Neuron (in vitro differentiated cells): ENCODE results near the gene U2AF2.
"Not testable (repeated sequence)": the region's sequence is repeated elsewhere in the genome, so short reads cannot be mapped to it uniquely, and the experiment has no call there.

Source experiments
- H2AFZ ChIP-seq: one replicate; pipeline ENCODE4 v1.6.1; 2013; ENCODE audit warnings: low read depth, mild to moderate bottlenecking, inconsistent platforms, low read length, moderate library complexity
- H3K27me3 ChIP-seq: one replicate; pipeline ENCODE4 v1.6.1; 2013; ENCODE audit warnings: low read length; ENCODE audit not compliant: insufficient read depth
- H3K36me3 ChIP-seq: one replicate; pipeline ENCODE4 v1.6.1; 2013; ENCODE audit warnings: low read length; ENCODE audit not compliant: insufficient read depth
- H3K4me1 ChIP-seq: one replicate; pipeline ENCODE4 v1.6.1; 2013; ENCODE audit warnings: low read length; ENCODE audit not compliant: insufficient read depth
- H3K4me3 ChIP-seq: 2 replicates; pipeline ENCODE4 v1.5.1; 2013; ENCODE audit warnings: mild to moderate bottlenecking, low read length, moderate library complexity
- H3K9me3 ChIP-seq: one replicate; pipeline ENCODE4 v1.6.1; 2013; ENCODE audit warnings: low read length

U2AF2 gene

DNA sequence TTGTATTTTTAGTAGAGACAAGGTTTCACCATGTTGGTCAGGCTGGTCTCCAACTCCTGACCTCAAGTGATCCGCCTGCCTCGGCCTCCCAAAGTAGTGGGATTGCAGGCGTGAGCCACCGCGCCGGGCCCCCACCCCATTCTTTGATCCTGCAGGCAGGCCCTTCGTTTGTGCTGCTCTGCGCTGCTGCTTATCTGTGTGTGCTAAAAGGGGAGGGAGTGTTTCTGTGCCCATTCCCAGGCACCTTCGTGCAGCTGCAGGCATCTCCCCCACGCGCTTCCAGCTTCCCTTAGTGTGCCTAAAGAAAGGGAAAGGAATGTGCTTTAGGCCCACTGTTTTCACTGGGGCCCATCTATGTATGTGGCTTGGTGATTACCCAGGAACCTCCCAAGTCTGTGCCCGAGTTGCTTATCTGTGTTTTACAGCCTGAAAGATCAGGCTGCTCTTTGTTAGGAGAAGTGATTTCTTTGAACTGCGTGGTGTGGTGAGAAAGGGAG lies 47.3 kb downstream of the U2AF2 start:
- peaks cover 23% of the 10 kb centered on the region for H3K36me3 ChIP-seq
- no peaks in the 10 kb centered on the region for H3K27me3 ChIP-seq
- no peak overlapping the region for H2AFZ ChIP-seq

DNA sequence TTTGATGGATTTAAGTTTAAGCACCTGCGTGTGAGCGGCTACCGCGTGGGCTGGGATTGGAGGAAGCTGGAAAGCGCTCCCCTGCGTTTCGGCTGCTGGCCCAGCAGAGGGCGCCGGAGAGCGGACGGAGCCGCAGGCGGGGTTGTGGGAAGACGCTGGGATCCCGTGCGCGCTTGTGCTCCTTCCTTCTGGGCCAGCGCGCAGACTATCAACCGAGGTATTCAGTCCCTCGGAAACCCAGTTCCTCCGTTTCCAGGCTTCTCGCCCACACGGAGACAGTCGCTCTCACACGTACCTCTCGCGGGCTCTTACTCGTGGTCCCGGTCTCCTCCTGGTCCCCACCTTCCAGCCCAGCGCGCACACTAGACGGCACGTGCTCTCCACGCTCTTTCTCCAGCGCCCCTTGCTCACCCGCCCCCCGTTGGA lies 49.0 kb downstream of the U2AF2 start:
- Histone ChIP-seq H3K36me3 (peaks cover 14% of the 10 kb centered on the region), H3K27me3 (no peaks in the 10 kb centered on the region), H2AFZ (no peak overlapping the region), H3K4me3 (no peak overlapping the region), H3K9me3 (peaks cover 10% of the 10 kb centered on the region), H3K4me1 (no peaks in the 10 kb centered on the region)

More for the DNA sequence above, 47.3 kb downstream of the U2AF2 start:
- no peaks in the 10 kb centered on the region for H3K4me1 ChIP-seq
- no peak overlapping the region for H3K4me3 ChIP-seq
- peaks cover 10% of the 10 kb centered on the region for H3K9me3 ChIP-seq

DNA sequence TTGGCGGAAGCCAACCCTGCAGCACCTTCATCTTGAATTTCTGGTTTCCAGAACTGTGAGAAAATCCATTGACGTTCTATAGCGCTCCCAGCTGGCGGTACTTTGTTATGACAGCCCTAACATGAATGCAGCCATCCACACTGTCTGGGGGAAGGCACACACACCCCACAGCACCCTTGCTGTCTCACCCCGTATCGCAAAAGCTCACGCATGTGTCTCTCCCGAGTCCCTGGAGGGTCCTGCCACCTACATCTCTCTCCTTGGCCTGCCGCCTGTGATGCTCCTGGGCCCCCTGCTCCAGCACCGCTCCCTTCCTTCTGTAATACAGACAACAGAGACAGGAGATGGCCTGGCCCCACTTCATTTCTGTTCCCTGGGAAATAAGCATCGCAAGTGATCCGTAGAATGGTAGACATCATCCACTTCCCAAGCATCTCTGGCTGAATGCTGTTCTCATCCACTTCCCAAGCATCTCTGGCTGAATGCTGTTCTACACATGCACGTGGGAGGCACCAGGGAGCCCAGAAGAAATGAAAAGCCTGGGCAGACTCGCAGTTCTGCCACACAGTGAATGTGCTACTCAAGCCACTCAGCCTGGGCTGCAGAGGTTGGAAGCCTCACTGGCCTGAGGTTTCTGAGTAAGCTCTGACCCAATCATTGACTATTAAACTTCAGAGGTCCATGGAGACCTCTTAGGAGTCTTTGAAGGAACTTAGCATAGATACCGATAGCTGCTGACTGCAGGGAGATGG lies 49.8 kb downstream of the U2AF2 start:
- Histone ChIP-seq H3K36me3 (peaks cover 14% of the 10 kb centered on the region), H3K4me1 (no peaks in the 10 kb centered on the region), H2AFZ (no peak overlapping the region), H3K27me3 (no peaks in the 10 kb centered on the region), H3K9me3 (peaks cover 10% of the 10 kb centered on the region), H3K4me3 (no peak overlapping the region)

DNA sequence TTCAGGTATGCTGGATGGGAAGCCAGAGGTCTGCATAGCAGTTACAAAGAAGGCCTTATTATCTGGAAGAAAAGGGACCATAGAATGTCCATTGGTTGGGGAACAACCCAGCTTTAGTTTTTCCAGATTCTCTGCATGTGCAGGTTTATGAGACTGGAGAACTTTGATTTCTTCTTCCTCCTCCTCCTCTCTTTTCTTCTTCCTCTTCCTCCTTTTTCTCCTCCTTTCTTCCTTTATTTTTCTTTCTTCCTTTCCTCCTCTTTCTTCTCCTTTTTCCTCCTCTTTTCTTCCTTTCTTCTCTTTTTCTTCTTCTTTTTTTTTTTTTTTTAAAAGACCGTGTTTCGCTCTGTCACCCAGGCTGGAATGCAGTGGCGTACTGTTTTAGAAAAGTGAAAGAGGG lies 51.1 kb downstream of the U2AF2 start:
- Histone ChIP-seq H3K27me3 (no peaks in the 10 kb centered on the region), H3K9me3 (peaks cover 7% of the 10 kb centered on the region), H3K4me1 (no peaks in the 10 kb centered on the region), H2AFZ (no peak overlapping the region), H3K36me3 (peaks cover 8% of the 10 kb centered on the region), H3K4me3 (no peak overlapping the region)

DNA sequence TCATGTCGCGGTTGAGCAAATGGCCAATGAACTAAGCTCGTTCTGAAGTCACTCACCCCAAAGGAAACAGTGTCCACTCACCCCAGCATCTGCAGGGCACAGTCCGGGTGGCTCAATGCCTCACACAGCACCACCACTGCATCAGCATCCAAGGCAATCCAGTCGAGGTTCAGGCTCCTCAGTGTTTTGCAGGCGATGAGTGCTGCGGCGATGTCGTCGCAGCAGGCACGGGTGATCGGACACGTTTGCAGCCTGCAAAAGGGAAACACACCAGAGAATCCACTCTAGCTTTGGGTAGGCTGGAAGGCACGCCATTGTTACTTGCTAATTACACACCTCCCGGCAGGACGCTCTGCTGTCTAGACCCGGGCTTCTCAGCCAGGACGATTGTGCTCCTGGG lies 56.9 kb downstream of the U2AF2 start:
- H3K9me3 ChIP-seq: no peaks in the 10 kb centered on the region
- H3K27me3 ChIP-seq: no peaks in the 10 kb centered on the region
- no peaks in the 10 kb centered on the region for H3K36me3 ChIP-seq
- no peak overlapping the region for H3K4me3 ChIP-seq
- H2AFZ ChIP-seq: no peak overlapping the region
- H3K4me1 ChIP-seq: no peaks in the 10 kb centered on the region

DNA sequence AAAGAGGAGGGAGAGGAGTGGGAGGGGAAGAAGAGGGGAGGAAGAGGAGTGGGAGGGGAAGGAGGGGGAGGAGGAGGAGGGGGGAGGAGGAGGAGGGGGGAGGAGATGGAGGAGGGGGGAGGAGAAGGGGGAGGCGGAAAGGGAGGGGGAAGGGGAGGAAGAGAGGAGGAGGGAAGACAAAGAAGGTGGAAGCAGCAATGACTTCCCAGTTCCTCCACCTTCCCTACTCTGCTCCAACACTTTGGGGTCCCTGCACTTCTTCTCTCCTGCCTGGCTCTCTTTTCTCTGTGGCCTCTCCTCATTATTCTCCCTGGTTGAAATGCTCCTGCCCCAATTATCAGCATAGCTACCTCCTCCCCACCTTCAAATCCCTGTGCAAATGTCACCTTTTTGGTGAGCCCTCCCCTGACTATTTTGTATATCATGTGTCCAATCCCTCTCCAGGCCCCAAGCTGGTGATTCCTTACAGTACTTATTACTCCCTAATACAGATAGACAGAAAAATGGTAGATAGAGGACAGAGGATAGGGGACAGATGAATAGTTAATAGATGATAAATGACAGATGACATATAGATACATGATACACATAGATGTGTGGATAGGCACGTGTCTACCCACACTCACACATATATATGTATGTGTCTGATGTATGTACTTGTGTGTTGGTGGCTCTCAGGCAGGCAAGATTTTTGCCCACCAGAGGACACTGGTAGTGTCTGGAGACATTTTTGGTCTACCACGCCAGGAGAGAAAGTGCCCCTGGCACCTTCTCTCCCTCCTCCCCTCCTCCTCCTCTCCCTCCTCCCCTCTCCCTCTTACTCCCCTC lies 58.2 kb downstream of the U2AF2 start:
- Histone ChIP-seq H3K4me1 (no peaks in the 10 kb centered on the region), H3K36me3 (no peaks in the 10 kb centered on the region), H2AFZ (no peak overlapping the region), H3K9me3 (no peaks in the 10 kb centered on the region), H3K4me3 (no peak overlapping the region), H3K27me3 (no peaks in the 10 kb centered on the region)

DNA sequence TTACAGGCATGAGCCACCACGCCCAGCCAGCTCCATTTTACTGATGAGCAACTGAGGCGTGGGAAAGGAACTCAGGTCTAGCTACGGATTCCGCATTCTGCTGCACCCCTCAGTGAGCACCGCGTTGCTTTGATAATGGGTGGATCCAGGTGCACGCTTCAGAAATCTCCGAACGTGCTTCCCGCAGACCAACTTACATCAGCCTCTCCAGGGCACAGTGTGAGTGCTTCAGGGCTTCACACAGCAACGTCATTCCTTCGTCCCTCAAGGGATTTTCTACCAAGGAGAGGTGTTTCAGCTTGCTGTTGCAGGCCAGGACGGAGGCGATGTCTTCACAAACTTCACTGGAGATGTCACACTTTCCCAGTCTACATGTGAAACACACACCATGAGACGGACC lies 61.7 kb downstream of the U2AF2 start:
- Histone ChIP-seq H3K4me3 (no peak overlapping the region), H3K4me1 (no peaks in the 10 kb centered on the region), H3K27me3 (no peaks in the 10 kb centered on the region), H3K9me3 (peaks cover 2% of the 10 kb centered on the region), H2AFZ (no peak overlapping the region), H3K36me3 (no peaks in the 10 kb centered on the region)

DNA sequence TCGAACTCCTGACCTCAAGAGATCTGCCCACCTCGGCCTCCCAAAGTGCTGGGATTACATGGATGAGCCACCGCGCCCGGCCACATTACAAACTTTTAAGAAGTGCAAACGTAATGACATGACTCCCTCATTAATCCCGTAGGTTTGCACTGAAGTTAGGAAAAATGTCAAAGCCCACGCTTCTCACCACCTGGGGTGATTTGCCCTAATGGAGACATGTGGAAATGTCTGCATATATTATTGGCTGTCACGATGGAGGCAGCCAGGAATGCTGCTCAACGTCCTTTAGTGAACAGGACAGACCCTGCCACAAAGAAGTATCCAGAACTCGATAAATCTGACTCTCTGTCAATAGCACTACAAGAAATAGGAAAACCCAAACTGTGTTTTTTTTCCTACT lies 62.4 kb downstream of the U2AF2 start:
- Histone ChIP-seq H3K9me3 (peaks cover 2% of the 10 kb centered on the region), H3K27me3 (no peaks in the 10 kb centered on the region), H3K36me3 (no peaks in the 10 kb centered on the region), H3K4me1 (no peaks in the 10 kb centered on the region), H3K4me3 (no peak overlapping the region), H2AFZ (no peak overlapping the region)

DNA sequence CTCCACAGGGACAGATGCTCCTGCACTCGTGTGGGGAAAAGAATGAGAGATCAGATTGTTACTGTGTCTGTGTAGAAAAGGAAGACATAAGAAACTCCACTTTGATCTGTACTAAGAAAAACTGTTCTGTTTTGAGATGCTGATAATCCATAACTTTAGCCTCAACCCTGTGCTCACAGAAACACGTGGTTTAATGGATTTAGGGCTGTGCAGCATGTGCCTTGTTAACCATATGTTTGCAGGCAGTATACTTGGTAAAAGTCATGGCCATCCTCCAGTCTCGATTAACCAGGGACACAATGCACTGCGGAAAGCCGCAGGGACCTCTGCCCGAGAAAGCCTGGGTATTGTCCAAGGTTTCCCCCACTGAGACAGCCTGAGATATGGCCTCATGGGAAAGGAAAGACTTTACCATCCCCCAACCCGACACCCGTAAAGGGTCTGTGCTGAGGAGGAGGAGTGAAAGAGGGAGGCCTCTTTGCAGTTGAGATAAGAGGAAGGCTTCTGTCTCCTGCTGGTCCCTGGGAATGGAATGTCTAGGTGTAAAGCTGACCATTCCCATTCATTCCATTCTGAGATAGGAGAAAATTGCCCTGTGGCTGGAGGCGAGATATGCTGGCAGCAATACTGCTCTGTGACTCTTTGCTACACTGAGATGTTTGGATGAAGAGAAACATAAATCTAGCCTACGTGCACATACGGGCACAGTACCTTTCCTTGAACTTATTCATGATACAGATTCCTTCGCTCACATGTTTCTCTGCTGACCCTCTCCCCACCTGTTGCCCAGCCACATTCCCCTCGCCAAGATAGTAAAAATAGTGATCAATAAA lies 63.3 kb downstream of the U2AF2 start:
- H2AFZ ChIP-seq, H3K27me3 ChIP-seq, H3K4me3 ChIP-seq, H3K4me1 ChIP-seq, H3K36me3 ChIP-seq, H3K9me3 ChIP-seq: not testable (repeated sequence)

DNA sequence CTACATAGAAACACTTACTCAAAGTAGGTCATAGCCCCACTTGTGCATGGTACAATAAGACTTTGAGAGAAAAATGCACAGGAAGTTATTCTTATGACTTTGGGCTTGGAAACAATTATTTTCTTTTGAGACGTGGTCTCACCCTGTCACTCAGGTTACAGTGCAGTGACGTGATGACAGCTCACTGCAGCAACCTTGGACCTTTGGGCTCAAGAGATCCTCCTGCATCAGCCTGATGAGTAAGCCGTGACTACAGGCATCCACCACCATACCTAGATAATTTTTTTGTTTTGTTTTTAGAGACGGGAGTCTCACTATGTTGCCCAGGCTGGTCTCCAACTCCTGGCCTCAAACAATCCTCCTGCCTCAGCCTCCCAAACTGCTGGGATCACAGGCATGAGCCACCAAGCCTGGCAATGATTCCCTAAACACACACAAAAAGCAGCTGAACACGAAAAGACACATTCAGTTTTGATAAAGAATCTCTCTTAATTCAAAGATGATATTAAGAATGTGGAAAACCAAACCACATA lies 65.4 kb downstream of the U2AF2 start:
- no peak overlapping the region for H3K4me3 ChIP-seq
- H2AFZ ChIP-seq: no peak overlapping the region
- H3K4me1 ChIP-seq: no peaks in the 10 kb centered on the region
- no peaks in the 10 kb centered on the region for H3K27me3 ChIP-seq
- H3K9me3 ChIP-seq: peaks cover 2% of the 10 kb centered on the region
- H3K36me3 ChIP-seq: no peaks in the 10 kb centered on the region

DNA sequence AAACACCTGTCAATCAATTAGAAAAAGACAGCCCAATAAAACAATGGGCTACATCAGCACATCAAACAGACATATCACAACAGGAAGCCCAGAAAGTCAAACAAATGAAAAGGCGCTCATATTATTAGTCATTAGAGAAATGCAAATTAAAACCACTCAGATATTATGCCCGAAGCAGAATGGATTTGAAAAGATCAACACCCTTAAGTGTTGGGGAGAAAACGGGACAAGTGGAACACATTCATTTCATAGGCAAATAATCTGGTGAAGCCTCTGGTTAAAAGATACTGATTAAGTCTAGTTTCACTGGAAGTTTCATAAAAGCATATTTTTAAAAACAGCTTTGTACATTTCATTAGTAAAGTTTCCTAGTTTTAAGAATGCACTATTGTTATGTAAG lies 66.0 kb downstream of the U2AF2 start:
- peaks cover 2% of the 10 kb centered on the region for H3K9me3 ChIP-seq
- no peak overlapping the region for H3K4me3 ChIP-seq
- no peak overlapping the region for H2AFZ ChIP-seq
- peaks cover 3% of the 10 kb centered on the region for H3K27me3 ChIP-seq
- no peaks in the 10 kb centered on the region for H3K4me1 ChIP-seq
- H3K36me3 ChIP-seq: no peaks in the 10 kb centered on the region

DNA sequence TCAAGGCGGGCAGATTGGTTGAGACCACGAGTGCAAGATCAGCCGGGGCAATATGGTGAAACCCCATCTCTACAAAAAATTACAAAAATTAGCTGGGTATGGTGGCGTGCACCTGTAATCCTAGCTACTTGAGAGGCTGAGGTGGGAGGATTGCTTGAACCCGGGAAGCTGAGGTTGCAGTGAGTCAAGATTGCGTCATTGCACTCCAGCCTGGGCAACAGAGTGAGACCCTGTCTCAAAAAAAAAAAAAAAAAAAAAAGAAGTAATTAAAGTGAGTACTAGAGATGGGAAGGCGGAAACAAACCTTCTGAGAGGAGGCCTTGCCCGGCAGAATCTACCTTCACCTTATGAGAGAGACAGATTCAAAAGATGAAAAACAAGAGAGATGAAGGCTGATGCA lies 68.7 kb downstream of the U2AF2 start:
- no peaks in the 10 kb centered on the region for H3K4me1 ChIP-seq
- no peak overlapping the region for H3K4me3 ChIP-seq
- H3K9me3 ChIP-seq: peaks cover 2% of the 10 kb centered on the region
- peaks cover 6% of the 10 kb centered on the region for H3K27me3 ChIP-seq
- H2AFZ ChIP-seq: no peak overlapping the region
- no peaks in the 10 kb centered on the region for H3K36me3 ChIP-seq
